ENCODE results near the gene TPI1.

Gene TPI1

GRCh38 chr12:6916426-6917200 is 49.3 kb downstream of the TPI1 start:
- 93% methylated on average over 11 of the region's 11 CpGs for WGBS
- Histone ChIP-seq H2AK5ac (ENCODE audit: low read length, severe bottlenecking) (no peak overlapping the region), H2BK12ac (ENCODE audit: low read length in 2 of 2) (no peak overlapping the region), H3K27me3 (ENCODE audit: control insufficient read depth in 1 of 2, insufficient read depth in 1 of 2, low read length in 2 of 2) (peaks cover 0 to 13% of the 10 kb centered on the region in 2 experiments), H3K4me1 (ENCODE audit: control insufficient read depth, insufficient read depth, low read depth, low read length) (peaks cover 26% of the 10 kb centered on the region), H2BK15ac (ENCODE audit: low read depth, poor library complexity, severe bottlenecking) (no peak overlapping the region), H4K91ac (ENCODE audit: low read length) (no peak overlapping the region), H3K4me3 (ENCODE audit: insufficient read depth in 1 of 2, low read depth in 1 of 2, low read length in 2 of 2) (no peak overlapping the region), H3K9ac (ENCODE audit: low read length) (peak overlapping the region; percentile 15), H2AFZ (ENCODE audit: low read depth, low read length) (no peak overlapping the region), H3K79me1 (replicated peaks; ENCODE audit: low read length, poor library complexity, severe bottlenecking) (no peaks in the 10 kb centered on the region), H2BK5ac (ENCODE audit: low read depth, low read length, poor library complexity, severe bottlenecking) (no peak overlapping the region), H3K36me3 (ENCODE audit: control insufficient read depth in 1 of 2, insufficient read depth in 2 of 2, low read depth in 1 of 2, low read length in 2 of 2) (peaks cover 4 to 36% of the 10 kb centered on the region in 2 experiments), H4K8ac (ENCODE audit: low read length) (no peak overlapping the region), H3K18ac (ENCODE audit: low read depth in 1 of 2, low read length in 2 of 2) (no peak overlapping the region), H3K4ac (ENCODE audit: low read depth in 1 of 2, low read length in 2 of 2) (peak overlapping the region in 1 of 2 experiments; percentile 28), H3K23ac (ENCODE audit: low read length in 2 of 2) (no peak overlapping the region), H3K27ac (ENCODE audit: low read length, poor library complexity, severe bottlenecking) (no peak overlapping the region), H2BK120ac (ENCODE audit: low read depth, low read length) (no peak overlapping the region), H3K14ac (ENCODE audit: low read length in 2 of 2) (no peak overlapping the region), H3K4me2 (ENCODE audit: low read length, poor library complexity, severe bottlenecking) (no peak overlapping the region), H3K9me3 (ENCODE audit: control insufficient read depth, low read length) (no peaks in the 10 kb centered on the region)
- DNase-seq = no peak

DNA sequence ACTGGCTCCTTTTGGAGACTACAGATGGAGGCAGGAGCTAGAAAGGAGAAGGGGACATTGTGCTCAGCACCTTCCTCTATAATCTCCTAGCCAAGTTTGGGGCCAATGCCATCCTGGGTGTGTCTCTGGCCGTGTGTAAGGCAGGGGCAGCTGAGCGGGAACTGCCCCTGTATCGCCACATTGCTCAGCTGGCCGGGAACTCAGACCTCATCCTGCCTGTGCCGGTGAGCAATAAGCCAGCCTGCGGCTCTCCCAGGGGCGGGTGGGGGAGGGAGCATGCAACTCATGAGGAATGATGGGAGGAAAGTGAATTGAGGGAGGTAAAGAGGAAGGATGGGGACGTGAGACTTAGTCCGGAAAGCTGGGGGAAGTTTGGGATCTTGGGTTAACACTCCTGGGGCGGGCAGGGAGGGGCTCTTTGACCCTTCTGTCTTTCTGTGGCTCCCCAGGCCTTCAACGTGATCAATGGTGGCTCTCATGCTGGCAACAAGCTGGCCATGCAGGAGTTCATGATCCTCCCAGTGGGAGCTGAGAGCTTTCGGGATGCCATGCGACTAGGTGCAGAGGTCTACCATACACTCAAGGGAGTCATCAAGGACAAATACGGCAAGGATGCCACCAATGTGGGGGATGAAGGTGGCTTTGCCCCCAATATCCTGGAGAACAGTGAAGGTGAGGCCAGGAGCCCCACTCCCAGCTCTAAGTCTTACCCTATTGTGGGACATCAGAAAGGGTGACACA is 50.3 kb downstream of the TPI1 start:
- no peak for DNase-seq
- Histone ChIP-seq H2AFZ (ENCODE audit: low read depth, low read length) (no peak overlapping the region), H3K27ac (ENCODE audit: low read length, poor library complexity, severe bottlenecking) (no peak overlapping the region), H3K23ac (ENCODE audit: low read length in 2 of 2) (no peak overlapping the region), H3K27me3 (ENCODE audit: control insufficient read depth in 1 of 2, insufficient read depth in 1 of 2, low read length in 2 of 2) (peaks cover 0 to 5% of the 10 kb centered on the region in 2 experiments), H2BK15ac (ENCODE audit: low read depth, poor library complexity, severe bottlenecking) (no peak overlapping the region), H3K79me1 (replicated peaks; ENCODE audit: low read length, poor library complexity, severe bottlenecking) (no peaks in the 10 kb centered on the region), H3K18ac (ENCODE audit: low read depth in 1 of 2, low read length in 2 of 2) (no peak overlapping the region), H2BK12ac (ENCODE audit: low read length in 2 of 2) (no peak overlapping the region), H2AK5ac (ENCODE audit: low read length, severe bottlenecking) (no peak overlapping the region), H3K36me3 (ENCODE audit: control insufficient read depth in 1 of 2, insufficient read depth in 2 of 2, low read depth in 1 of 2, low read length in 2 of 2) (peaks cover 4 to 46% of the 10 kb centered on the region in 2 experiments), H3K4me3 (ENCODE audit: insufficient read depth in 1 of 2, low read depth in 1 of 2, low read length in 2 of 2) (no peak overlapping the region), H3K9ac (ENCODE audit: low read length) (peak overlapping the region; percentile 15), H3K9me3 (ENCODE audit: control insufficient read depth, low read length) (no peaks in the 10 kb centered on the region), H2BK5ac (ENCODE audit: low read depth, low read length, poor library complexity, severe bottlenecking) (no peak overlapping the region), H2BK120ac (ENCODE audit: low read depth, low read length) (no peak overlapping the region), H3K14ac (ENCODE audit: low read length in 2 of 2) (no peak overlapping the region), H4K91ac (ENCODE audit: low read length) (no peak overlapping the region), H3K4me2 (ENCODE audit: low read length, poor library complexity, severe bottlenecking) (no peak overlapping the region), H3K4me1 (ENCODE audit: control insufficient read depth, insufficient read depth, low read depth, low read length) (peaks cover 30% of the 10 kb centered on the region), H3K4ac (ENCODE audit: low read depth in 1 of 2, low read length in 2 of 2) (no peak overlapping the region), H4K8ac (ENCODE audit: low read length) (no peak overlapping the region)
- WGBS = 62% methylated on average over 14 of the region's 14 CpGs

- H3K36me3 ChIP-seq (ENCODE audit: control insufficient read depth in 1 of 2, insufficient read depth in 2 of 2, low read depth in 1 of 2, low read length in 2 of 2) = peaks cover 4 to 60% of the 10 kb centered on the region in 2 experiments
- H2BK12ac ChIP-seq (ENCODE audit: low read length in 2 of 2) = no peak overlapping the region
- no peak overlapping the region for H2AFZ ChIP-seq (ENCODE audit: low read depth, low read length)
- no peak overlapping the region for H3K9ac ChIP-seq (ENCODE audit: low read length)
- WGBS = 75% methylated on average over 7 of the region's 7 CpGs
- no peaks in the 10 kb centered on the region for H3K79me1 ChIP-seq (replicated peaks; ENCODE audit: low read length, poor library complexity, severe bottlenecking)
- H2BK15ac ChIP-seq (ENCODE audit: low read depth, poor library complexity, severe bottlenecking) = no peak overlapping the region
- H3K14ac ChIP-seq (ENCODE audit: low read length in 2 of 2) = no peak overlapping the region
- H3K18ac ChIP-seq (ENCODE audit: low read depth in 1 of 2, low read length in 2 of 2) = no peak overlapping the region
- no peak overlapping the region for H3K4me3 ChIP-seq (ENCODE audit: insufficient read depth in 1 of 2, low read depth in 1 of 2, low read length in 2 of 2)
- H3K9me3 ChIP-seq (ENCODE audit: control insufficient read depth, low read length) = no peaks in the 10 kb centered on the region
- no peak overlapping the region for H3K4ac ChIP-seq (ENCODE audit: low read depth in 1 of 2, low read length in 2 of 2)
- no peak overlapping the region for H3K4me2 ChIP-seq (ENCODE audit: low read length, poor library complexity, severe bottlenecking)
- DNase-seq = no peak
- H2BK120ac ChIP-seq (ENCODE audit: low read depth, low read length) = no peak overlapping the region
- peaks cover 0 to 5% of the 10 kb centered on the region in 2 experiments for H3K27me3 ChIP-seq (ENCODE audit: control insufficient read depth in 1 of 2, insufficient read depth in 1 of 2, low read length in 2 of 2)
- no peak overlapping the region for H4K8ac ChIP-seq (ENCODE audit: low read length)
- no peak overlapping the region for H3K27ac ChIP-seq (ENCODE audit: low read length, poor library complexity, severe bottlenecking)
- H4K91ac ChIP-seq (ENCODE audit: low read length) = no peak overlapping the region
- peaks cover 25% of the 10 kb centered on the region for H3K4me1 ChIP-seq (ENCODE audit: control insufficient read depth, insufficient read depth, low read depth, low read length)
- no peak overlapping the region for H2BK5ac ChIP-seq (ENCODE audit: low read depth, low read length, poor library complexity, severe bottlenecking)
- H2AK5ac ChIP-seq (ENCODE audit: low read length, severe bottlenecking) = peak overlapping the region; percentile 3
- no peak overlapping the region for H3K23ac ChIP-seq (ENCODE audit: low read length in 2 of 2)
These were observed 52.3 kb downstream of the TPI1 start for GRCh38 chr12:6919588-6919987.
